ENCODE measurements around the gene ARGFX. TPM values are rescaled to one million over a fixed set of nuclear protein-coding genes. Genes with fewer than 3 reads are reported as not detected.

ARGFX gene
- total and polyA plus RNA-seq, 2 of the 13 experiments (the other 11 are each of a cell fraction or from before 2014, with no cell fraction given) = not detected

DNA sequence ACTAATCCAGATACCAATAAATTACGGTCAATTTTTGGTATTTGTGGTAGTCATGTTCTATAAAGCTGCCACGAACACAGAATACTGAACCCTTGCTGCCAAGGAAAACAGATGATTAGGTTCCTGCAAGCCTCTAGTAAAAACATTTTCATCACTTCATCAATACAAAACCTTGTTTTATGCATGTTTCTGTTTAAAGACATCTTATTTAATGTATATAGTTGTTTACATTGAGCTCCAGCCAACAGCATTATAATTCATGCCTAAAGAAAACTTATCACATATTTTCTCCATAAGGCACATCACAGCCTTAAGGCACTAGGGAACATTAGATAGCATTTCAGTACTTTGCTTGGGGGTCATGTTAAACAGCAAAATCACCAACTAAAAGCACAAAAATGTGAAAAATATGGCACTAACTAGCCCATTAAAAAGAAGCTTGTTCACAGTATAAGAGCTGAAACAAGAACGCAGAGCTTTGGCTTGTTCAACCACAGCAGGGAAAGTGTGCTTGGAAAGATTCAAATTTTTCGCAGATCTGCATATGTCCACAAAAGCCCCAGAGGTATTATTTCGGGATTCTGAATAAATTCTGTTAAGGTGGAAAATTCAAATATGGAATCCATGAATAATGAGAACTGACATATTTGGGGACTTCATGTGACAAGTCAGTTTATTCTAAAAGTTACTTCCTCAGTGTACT is 49.6 kb upstream of the ARGFX start (continued):
- TF ChIP-seq LCORL (IDR thresholded peaks at IDR 0.05) (no peak), LCORL (CRISPR knock-in tag; IDR thresholded peaks at IDR 0.05) (no peak), CENPT (CRISPR knock-in tag; IDR thresholded peaks at IDR 0.05; ENCODE audit: low read depth) (no peak), ETV5 (CRISPR knock-in tag; IDR thresholded peaks at IDR 0.05; ENCODE audit: borderline replicate concordance) (no peak)

DNA sequence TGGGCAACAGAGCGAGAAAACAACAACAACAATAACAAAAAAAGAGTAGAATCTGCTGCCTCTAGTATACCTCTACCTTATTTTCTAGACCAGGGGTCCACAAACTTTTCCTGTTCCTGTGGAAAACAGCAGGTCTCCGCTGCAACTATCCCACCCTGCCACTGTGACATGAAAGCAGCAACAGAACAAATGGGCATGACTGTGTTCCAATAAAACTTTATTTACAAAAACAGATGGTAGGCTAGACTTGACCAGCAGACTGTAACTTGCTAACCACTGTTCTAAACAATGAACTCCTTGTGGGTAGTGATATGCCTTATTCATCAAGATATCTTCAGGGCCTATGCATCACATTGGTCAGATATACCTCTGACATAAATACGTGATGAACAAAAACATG is 47.2 kb upstream of the ARGFX start:
- no peak overlapping the region for H3K27ac ChIP-seq (ENCODE audit: extremely low read length, insufficient read depth, low read length)
- no peak overlapping the region for H3K4me3 ChIP-seq (replicated peaks in 1 of 3; ENCODE audit: insufficient read depth in 1 of 3, low read depth in 2 of 3, low read length in 3 of 3)
- H3K27me3 ChIP-seq (ENCODE audit: control insufficient read depth in 1 of 2, insufficient read depth in 2 of 2, low read length in 2 of 2) = no peaks in the 10 kb centered on the region
- 99% methylated on average over 3 of the region's 3 CpGs for WGBS (ENCODE audit: low lambda C conversion rate)
- ChIA-PET POLR2A (no interaction called here), CTCF (ENCODE audit: low intra/inter-chr PET ratio, low total read pairs) (no interaction called here)
- no peak for ATAC-seq
- no peak overlapping the region for H3K4me2 ChIP-seq (ENCODE audit: low read depth, low read length)
- DNase-seq (ENCODE audit: low spot score) = no peak
- in situ Hi-C loops (cut with HindIII; ENCODE audit: extremely low pct_ligation_motif_present, low pct_unique_long_range_greater_than_20kb) = no loop called here
- FAIRE-seq = no peak
- no peak overlapping the region for H2AFZ ChIP-seq (ENCODE audit: low read length)
- peaks cover 3 to 20% of the 10 kb centered on the region in 2 experiments; a peak in 2 of 5 replicates for H3K36me3 ChIP-seq (replicated peaks in 1 of 2; ENCODE audit: control insufficient read depth in 1 of 2, insufficient read depth in 2 of 2, low read length in 2 of 2)
- intact Hi-C loops (cut with micrococcal nuclease; ENCODE audit: unreplicated experiment) = no loop called here
- no peaks in the 10 kb centered on the region for H3K9me3 ChIP-seq (ENCODE audit: low read length)
- no peaks in the 10 kb centered on the region for H3K79me2 ChIP-seq (ENCODE audit: insufficient read depth, low read length)
- H3K4me1 ChIP-seq (ENCODE audit: insufficient read depth, low read length) = no peaks in the 10 kb centered on the region
- no peaks in the 10 kb centered on the region for H4K20me1 ChIP-seq (ENCODE audit: insufficient read depth, low read length)
- no TSS peak for BruUV-seq (replicated peaks)
- TF ChIP-seq TOE1 (CRISPR knock-in tag; IDR thresholded peaks at IDR 0.05) = no peak
- TF ChIP-seq TMF1 (CRISPR knock-in tag; IDR thresholded peaks at IDR 0.05; ENCODE audit: low read depth) = no peak
- TF ChIP-seq ZNF484 (CRISPR knock-in tag; IDR thresholded peaks at IDR 0.05; ENCODE audit: borderline replicate concordance, low read depth) = no peak
- no peak for TF ChIP-seq MAFF (IDR thresholded peaks at IDR 0.05; ENCODE audit: low read depth, low read length)
- TF ChIP-seq, protein P1, sequence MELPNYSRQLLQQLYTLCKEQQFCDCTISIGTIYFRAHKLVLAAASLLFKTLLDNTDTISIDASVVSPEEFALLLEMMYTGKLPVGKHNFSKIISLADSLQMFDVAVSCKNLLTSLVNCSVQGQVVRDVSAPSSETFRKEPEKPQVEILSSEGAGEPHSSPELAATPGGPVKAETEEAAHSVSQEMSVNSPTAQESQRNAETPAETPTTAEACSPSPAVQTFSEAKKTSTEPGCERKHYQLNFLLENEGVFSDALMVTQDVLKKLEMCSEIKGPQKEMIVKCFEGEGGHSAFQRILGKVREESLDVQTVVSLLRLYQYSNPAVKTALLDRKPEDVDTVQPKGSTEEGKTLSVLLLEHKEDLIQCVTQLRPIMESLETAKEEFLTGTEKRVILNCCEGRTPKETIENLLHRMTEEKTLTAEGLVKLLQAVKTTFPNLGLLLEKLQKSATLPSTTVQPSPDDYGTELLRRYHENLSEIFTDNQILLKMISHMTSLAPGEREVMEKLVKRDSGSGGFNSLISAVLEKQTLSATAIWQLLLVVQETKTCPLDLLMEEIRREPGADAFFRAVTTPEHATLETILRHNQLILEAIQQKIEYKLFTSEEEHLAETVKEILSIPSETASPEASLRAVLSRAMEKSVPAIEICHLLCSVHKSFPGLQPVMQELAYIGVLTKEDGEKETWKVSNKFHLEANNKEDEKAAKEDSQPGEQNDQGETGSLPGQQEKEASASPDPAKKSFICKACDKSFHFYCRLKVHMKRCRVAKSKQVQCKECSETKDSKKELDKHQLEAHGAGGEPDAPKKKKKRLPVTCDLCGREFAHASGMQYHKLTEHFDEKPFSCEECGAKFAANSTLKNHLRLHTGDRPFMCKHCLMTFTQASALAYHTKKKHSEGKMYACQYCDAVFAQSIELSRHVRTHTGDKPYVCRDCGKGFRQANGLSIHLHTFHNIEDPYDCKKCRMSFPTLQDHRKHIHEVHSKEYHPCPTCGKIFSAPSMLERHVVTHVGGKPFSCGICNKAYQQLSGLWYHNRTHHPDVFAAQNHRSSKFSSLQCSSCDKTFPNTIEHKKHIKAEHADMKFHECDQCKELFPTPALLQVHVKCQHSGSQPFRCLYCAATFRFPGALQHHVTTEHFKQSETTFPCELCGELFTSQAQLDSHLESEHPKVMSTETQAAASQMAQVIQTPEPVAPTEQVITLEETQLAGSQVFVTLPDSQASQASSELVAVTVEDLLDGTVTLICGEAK (IDR thresholded peaks at IDR 0.05) = no peak
- TF ChIP-seq, protein P1 (CRISPR knock-in tag; IDR thresholded peaks at IDR 0.05) = peak; percentile 89
- no peak overlapping the region for H3K9ac ChIP-seq (ENCODE audit: insufficient read depth, low read depth, low read length)

Data from HepG2 (cell line).